Smooth muscle cell (in vitro differentiated cells): ENCODE results near the gene BTBD10. TPM values are rescaled to one million over a fixed set of nuclear protein-coding genes. Genes with fewer than 3 reads are reported as not detected.
"Not testable (repeated sequence)": the region's sequence is repeated elsewhere in the genome, so short reads cannot be mapped to it uniquely, and the experiment has no call there.

Experiments used
- DNase-seq: peaks from one replicate; lab custom pipeline; 2025; ENCODE audit not compliant: unreplicated experiment; lab: John Stamatoyannopoulos, UW
- H2AFZ ChIP-seq: fragments of 200-600 bp; sonication (generic); 2 replicates; pipeline ENCODE4 v1.6.0; 2016; ENCODE audit warnings: antibody characterized with exemption, low read depth, mild to moderate bottlenecking
- H3F3A ChIP-seq: fragments of 200-600 bp; sonication (generic); 2 replicates; pipeline ENCODE4 v1.6.0; 2017; ENCODE audit warnings: antibody characterized with exemption, low read depth
- H3K27ac ChIP-seq: fragments of 200-600 bp; sonication (generic); 2 replicates; pipeline ENCODE4 v1.5.1; 2016; ENCODE audit warnings: low read depth, mild to moderate bottlenecking
- H3K27me3 ChIP-seq: fragments of 200-600 bp; sonication (generic); 2 replicates; pipeline ENCODE4 v1.6.1; 2016; ENCODE audit warnings: low read depth, mild to moderate bottlenecking
- H3K36me3 ChIP-seq: fragments of 200-600 bp; sonication (generic); 2 replicates; pipeline ENCODE4 v1.5.1; 2016; ENCODE audit warnings: low read depth
- H3K4me1 ChIP-seq: fragments of 200-600 bp; sonication (generic); 2 replicates; pipeline ENCODE4 v1.5.1; 2016; ENCODE audit warnings: low read depth
- H3K4me2 ChIP-seq: fragments of 200-600 bp; sonication (generic); 2 replicates; pipeline ENCODE4 v1.6.0; 2016; ENCODE audit warnings: mild to moderate bottlenecking
- H3K4me3 ChIP-seq: fragments of 200-600 bp; sonication (generic); 2 replicates; pipeline ENCODE4 v1.5.1; 2016; ENCODE audit warnings: mild to moderate bottlenecking
- H3K79me2 ChIP-seq: fragments of 200-600 bp; sonication (generic); 2 replicates; pipeline ENCODE4 v1.6.0; 2016; ENCODE audit warnings: low read depth, mild to moderate bottlenecking
- H3K9ac ChIP-seq: fragments of 200-600 bp; sonication (generic); 2 replicates; pipeline ENCODE4 v1.6.0; 2016; ENCODE audit warnings: low read depth
- H3K9me3 ChIP-seq: fragments of 200-600 bp; sonication (generic); replicated peaks from 2 replicates; pipeline ENCODE4 v1.5.1; 2016; ENCODE audit warnings: low read depth
- H4K20me1 ChIP-seq: fragments of 200-600 bp; sonication (generic); 2 replicates; pipeline ENCODE4 v1.6.0; 2016; ENCODE audit warnings: low read depth
- CTCF ChIP-seq: fragments of 200-600 bp; sonication (generic); IDR thresholded peaks from 2 replicates; pipeline ENCODE4 v1.5.1; 2017; ENCODE audit warnings: borderline replicate concordance, mild to moderate bottlenecking, antibody characterized with exemption; ENCODE audit not compliant: insufficient read depth, poor library complexity, severe bottlenecking
- whole genome bisulfite sequencing: methylation state at CpG from one replicate; pipeline ENCODE4 v1.1.7; 2016; ENCODE audit warnings: low lambda C conversion rate; 5-methylcytosine and 5-hydroxymethylcytosine counted together
- polyA plus RNA-seq: library from polyadenylated mRNA; unstranded; fragments of >200 nt; fragmentation: Nextera tagmentation; extraction: Ambion mirVana; gene quantifications from 2 replicates; pipeline ENCODE4 v1.2.1, GENCODE V29; 2016
- total RNA-seq: library from RNA; depleted of rRNA; stranded (reverse); fragments of >200 nt; gene quantifications from 2 replicates; pipeline ENCODE4 v1.2.3, GENCODE V29; 2014

The BTBD10 gene
- total and polyA plus RNA-seq, 2 experiments from 2014 or later = 22.3 to 48.5 TPM

- Histone ChIP-seq H2AFZ (no peak overlapping the region), H3K9me3 (no peaks in the 10 kb centered on the region), H3K36me3 (no peaks in the 10 kb centered on the region), H3K79me2 (peaks cover 88% of the 10 kb centered on the region), H4K20me1 (peaks cover 86% of the 10 kb centered on the region), H3F3A (no peaks in the 10 kb centered on the region), H3K27ac (no peak overlapping the region), H3K4me1 (peaks cover 8% of the 10 kb centered on the region), H3K4me3 (no peak overlapping the region), H3K9ac (no peak overlapping the region), H3K27me3 (no peaks in the 10 kb centered on the region), H3K4me2 (no peak overlapping the region)
- DNase-seq = no peak
- TF ChIP-seq CTCF = no peak
Measured at GRCh38 chr11:13446444-13446843, 16.6 kb downstream of the BTBD10 start.

GRCh38 chr11:13445588-13445987 lies 17.4 kb downstream of the BTBD10 start:
- H3K9ac ChIP-seq = no peak overlapping the region
- H3K27ac ChIP-seq = no peak overlapping the region
- TF ChIP-seq CTCF = no peak
- no peaks in the 10 kb centered on the region for H3F3A ChIP-seq
- H3K79me2 ChIP-seq = peaks cover 83% of the 10 kb centered on the region
- no peak overlapping the region for H2AFZ ChIP-seq
- H3K9me3 ChIP-seq = no peaks in the 10 kb centered on the region
- 98% methylated on average over 2 of the region's 2 CpGs for WGBS
- peaks cover 84% of the 10 kb centered on the region for H4K20me1 ChIP-seq
- no peak overlapping the region for H3K4me3 ChIP-seq
- no peaks in the 10 kb centered on the region for H3K27me3 ChIP-seq
- no peak for DNase-seq
- H3K4me1 ChIP-seq = peaks cover 12% of the 10 kb centered on the region
- H3K36me3 ChIP-seq = no peaks in the 10 kb centered on the region
- no peak overlapping the region for H3K4me2 ChIP-seq

- Histone ChIP-seq H3K27me3 (no peaks in the 10 kb centered on the region), H4K20me1 (peaks cover 63% of the 10 kb centered on the region), H3K4me2 (peak overlapping the region; percentile 83), H3K9me3 (no peaks in the 10 kb centered on the region), H3K4me1 (peaks cover 17% of the 10 kb centered on the region), H3F3A (no peaks in the 10 kb centered on the region), H3K36me3 (no peaks in the 10 kb centered on the region), H3K9ac (peak overlapping the region; percentile 58), H3K79me2 (peaks cover 61% of the 10 kb centered on the region), H3K27ac (peak overlapping the region; percentile 67), H2AFZ (peak overlapping the region; percentile 28), H3K4me3 (peak overlapping the region; percentile 35)
- no peak for DNase-seq
- WGBS = 36% methylated on average over 8 of the region's 8 CpGs
- TF ChIP-seq CTCF = no peak
Measured at GRCh38 chr11:13440100-13440855, 22.7 kb downstream of the BTBD10 start.

- Histone ChIP-seq H3K79me2 (peaks cover 43% of the 10 kb centered on the region), H3K27me3 (no peaks in the 10 kb centered on the region), H4K20me1 (peaks cover 56% of the 10 kb centered on the region), H3K27ac (no peak overlapping the region), H3K4me2 (no peak overlapping the region), H2AFZ (no peak overlapping the region), H3F3A (no peaks in the 10 kb centered on the region), H3K4me3 (no peak overlapping the region), H3K4me1 (peaks cover 17% of the 10 kb centered on the region), H3K9ac (no peak overlapping the region), H3K36me3 (no peaks in the 10 kb centered on the region), H3K9me3 (no peaks in the 10 kb centered on the region)
- no peak for DNase-seq
- no peak for TF ChIP-seq CTCF
- 97% methylated on average over 1 of the region's 1 CpG for WGBS
Measured at GRCh38 chr11:13438291-13438690, 24.7 kb downstream of the BTBD10 start.

- not testable (repeated sequence) for H3K4me3 ChIP-seq, H3K4me2 ChIP-seq, H3K27ac ChIP-seq, H3K36me3 ChIP-seq, H2AFZ ChIP-seq, H3K9ac ChIP-seq, H3F3A ChIP-seq, DNase-seq, H3K27me3 ChIP-seq, H3K9me3 ChIP-seq
- H3K79me2 ChIP-seq = peaks cover 39% of the 10 kb centered on the region
- peaks cover 52% of the 10 kb centered on the region for H4K20me1 ChIP-seq
- WGBS = 89% methylated on average over 7 of the region's 7 CpGs
- peaks cover 17% of the 10 kb centered on the region for H3K4me1 ChIP-seq
Measured at GRCh38 chr11:13436836-13437235, 26.2 kb downstream of the BTBD10 start.
